ENCODE data around the gene AGAP3.

DNA sequence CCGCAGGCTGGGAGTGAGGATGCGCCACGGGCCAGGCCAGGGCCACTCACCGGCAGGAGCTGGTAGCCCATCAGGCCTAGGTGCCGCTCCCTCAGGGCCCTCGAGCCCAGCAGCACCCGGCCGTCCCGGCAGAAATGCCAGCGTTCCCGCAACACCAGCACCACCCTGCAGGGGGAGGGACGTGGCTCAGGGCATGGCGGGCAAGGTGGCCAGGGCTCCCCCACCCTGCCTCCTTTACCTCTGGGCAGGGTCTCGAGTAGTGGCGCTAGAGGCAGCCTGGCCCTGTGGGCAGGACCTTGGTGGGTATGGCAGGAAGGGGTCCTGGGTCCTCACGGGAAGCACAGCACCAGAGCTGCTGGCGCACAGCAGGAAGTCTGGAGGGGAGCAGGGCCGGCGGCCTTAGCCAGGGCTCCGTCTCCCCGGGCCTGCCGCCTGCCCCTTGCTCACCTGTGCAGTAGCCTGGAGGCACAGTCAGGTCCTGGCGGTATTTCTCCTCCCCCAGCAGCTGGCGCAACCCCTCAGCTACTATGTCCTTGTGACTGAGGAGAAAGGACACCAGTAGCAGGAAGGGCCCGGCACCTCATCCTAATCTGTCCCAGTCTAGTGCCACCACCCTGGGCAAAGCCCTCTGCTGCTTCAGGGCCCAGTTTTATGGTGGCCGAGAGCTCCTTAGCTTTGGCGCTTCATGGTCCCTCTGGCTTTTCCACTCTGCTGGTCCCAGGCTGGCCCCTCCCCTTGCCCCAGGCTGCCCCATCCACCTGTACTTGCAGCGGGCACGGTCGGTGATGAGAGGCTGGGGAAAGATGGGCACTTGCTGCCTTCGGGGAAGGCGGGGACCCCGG, 9.2 kb upstream of the AGAP3 start:
- peak; percentile 35 for TF ChIP-seq POLR2A (IDR thresholded peaks at IDR 0.05; ENCODE audit: low read length)
- TF ChIP-seq GATA1 (IDR thresholded peaks at IDR 0.05; ENCODE audit: low read depth, low read length), result no peak

Measured in erythroblast (primary cell).